ENCODE measurements around the gene GNPAT.

DNA sequence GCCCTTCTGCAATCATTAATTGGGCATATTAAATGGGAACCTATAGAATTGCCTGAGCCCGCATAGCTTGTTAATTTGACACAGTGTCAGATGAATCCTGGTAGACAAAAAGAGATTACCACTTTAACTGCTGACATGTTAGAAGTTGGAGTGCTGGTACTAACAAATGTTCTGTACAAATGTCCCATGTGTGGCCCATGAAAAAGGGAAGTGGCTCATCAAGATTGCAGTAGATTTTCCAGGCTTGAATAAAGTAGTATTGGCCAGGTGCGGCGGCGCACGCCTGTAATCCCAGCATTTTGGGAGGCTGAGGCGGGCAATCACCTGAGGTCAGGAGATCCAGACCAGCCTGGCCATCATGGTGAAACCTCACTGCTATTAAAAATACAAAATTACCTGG, 45.6 kb downstream of the GNPAT start:
- TF ChIP-seq, protein P1, sequence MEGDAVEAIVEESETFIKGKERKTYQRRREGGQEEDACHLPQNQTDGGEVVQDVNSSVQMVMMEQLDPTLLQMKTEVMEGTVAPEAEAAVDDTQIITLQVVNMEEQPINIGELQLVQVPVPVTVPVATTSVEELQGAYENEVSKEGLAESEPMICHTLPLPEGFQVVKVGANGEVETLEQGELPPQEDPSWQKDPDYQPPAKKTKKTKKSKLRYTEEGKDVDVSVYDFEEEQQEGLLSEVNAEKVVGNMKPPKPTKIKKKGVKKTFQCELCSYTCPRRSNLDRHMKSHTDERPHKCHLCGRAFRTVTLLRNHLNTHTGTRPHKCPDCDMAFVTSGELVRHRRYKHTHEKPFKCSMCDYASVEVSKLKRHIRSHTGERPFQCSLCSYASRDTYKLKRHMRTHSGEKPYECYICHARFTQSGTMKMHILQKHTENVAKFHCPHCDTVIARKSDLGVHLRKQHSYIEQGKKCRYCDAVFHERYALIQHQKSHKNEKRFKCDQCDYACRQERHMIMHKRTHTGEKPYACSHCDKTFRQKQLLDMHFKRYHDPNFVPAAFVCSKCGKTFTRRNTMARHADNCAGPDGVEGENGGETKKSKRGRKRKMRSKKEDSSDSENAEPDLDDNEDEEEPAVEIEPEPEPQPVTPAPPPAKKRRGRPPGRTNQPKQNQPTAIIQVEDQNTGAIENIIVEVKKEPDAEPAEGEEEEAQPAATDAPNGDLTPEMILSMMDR (conservative IDR thresholded peaks at IDR 0.05; ENCODE audit: low read depth, low read length), result no peak
- TF ChIP-seq EZH2 (IDR thresholded peaks at IDR 0.05; ENCODE audit: borderline replicate concordance, low read depth, low read length, poor library complexity, severe bottlenecking), result no peak
